HTR-8/SVneo (cell line): ENCODE results near the gene LRRC14B.
"Not testable (repeated sequence)": the region's sequence is repeated elsewhere in the genome, so short reads cannot be mapped to it uniquely, and the experiment has no call there.

Experiments
- DNase-seq: peaks from one replicate; pipeline ENCODE4 v3.0.0; 2011; ENCODE audit warnings: low spot score, mixed read lengths; ENCODE audit not compliant: insufficient read length
- FAIRE-seq: peaks from 2 replicates; lab custom pipeline; 2011; peaks lifted over from hg19 to GRCh38; lab: Jason Lieb, UNC

LRRC14B gene

DNA sequence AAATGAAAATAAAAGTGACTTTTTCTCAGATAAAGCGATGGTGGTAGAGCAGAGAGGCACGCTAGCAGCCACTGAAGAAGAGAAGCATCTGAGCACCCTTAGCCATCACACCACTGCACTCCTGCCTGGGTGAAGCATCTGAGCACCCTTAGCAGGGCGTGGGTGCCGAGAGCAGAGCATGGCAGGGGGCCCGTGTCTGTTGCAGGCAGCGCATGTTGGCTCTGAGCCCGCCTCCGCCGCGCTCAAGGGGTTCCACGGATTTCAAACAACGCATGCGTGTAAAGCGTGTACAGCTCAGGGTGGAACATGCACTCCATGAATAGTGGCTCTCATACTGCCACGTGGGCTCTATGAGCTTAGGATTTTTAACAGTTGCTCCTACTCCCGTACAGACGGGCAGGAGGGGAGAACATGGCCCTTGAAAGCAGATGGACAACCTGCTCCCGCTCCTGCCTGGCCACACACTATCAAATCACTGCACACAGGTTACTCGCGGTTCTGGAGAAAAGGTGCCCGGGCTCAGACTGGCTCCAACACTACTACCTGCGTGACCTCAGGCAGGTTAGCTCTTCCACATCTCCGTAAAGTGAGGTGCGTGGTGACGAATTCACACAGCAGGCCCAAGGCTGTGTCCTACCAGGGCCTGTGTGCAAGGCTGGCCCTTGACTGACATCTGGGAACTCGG is 12.1 kb downstream of the LRRC14B start:
- DNase-seq (no peak), FAIRE-seq (peak; percentile 4)

DNA sequence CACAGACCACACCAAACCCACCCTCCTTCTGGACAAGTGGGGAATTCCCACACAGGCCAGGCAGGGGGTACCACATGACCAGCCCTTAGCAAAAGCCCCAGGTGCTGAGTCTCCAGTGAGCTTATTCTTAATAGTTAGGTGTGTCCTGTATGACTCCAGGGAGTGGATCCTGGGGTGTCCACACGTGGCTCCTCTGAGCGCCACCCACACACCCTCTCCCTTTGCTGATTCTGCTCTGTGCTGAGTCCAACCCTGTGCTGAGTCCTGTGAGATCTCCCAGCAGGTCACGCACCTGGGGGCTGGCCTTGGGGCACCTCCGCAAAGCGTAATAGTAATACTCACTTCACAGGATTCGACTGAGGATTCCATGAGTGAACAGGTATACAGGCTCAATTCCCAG is 12.7 kb downstream of the LRRC14B start:
- FAIRE-seq (no peak), DNase-seq (no peak)

DNA sequence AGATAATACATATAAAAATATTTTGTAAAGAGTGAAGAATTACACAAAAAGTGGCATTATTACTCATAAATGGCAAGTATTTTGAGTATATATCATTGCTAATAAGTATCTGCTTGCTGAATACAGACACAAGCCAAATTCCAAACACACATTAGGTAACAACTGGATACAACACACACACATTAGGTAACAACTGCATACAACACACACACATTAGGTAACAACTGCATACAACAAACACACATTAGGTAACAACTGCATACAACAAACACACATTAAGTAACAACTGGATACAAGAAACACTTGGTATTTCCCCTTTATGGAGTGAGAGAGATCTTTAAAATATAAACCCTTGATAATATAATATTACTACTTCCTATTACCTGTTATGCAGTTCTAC is 13.2 kb downstream of the LRRC14B start:
- DNase-seq (no peak), FAIRE-seq (peak; percentile 76)

DNA sequence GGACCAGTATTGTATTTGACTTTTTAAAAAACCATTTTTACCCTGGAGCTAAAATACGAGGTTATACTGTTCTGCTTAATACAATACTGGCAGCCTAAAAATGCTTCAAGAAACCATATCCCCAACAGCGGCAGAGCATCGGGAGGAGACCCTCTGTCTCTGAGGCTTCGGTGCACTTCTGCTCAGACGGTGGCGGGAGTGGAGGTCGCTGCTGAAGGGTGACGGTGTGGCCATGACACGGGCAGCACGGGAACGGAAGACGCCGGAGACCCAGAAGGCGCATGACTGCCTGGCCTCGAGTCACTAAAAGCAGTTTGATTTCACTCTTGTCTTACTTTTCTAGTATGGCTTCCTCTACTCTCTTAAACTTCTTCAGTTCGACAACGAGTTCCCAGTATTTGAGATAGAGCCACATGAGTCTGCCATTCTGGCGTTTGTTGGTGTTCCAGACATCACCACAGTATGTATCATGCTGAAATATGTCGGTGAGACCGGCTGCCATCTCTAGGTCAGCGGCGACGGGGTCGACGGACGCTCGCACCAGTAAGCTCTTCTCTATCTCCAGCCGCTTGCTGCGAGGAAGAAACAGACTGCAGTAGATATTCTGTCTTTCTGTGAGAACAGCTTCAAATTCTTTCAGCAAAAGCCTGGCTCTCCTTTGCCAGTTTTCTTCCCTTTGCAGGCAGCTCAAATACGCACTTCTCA is 13.8 kb downstream of the LRRC14B start:
- FAIRE-seq: no peak
- DNase-seq: no peak

DNA sequence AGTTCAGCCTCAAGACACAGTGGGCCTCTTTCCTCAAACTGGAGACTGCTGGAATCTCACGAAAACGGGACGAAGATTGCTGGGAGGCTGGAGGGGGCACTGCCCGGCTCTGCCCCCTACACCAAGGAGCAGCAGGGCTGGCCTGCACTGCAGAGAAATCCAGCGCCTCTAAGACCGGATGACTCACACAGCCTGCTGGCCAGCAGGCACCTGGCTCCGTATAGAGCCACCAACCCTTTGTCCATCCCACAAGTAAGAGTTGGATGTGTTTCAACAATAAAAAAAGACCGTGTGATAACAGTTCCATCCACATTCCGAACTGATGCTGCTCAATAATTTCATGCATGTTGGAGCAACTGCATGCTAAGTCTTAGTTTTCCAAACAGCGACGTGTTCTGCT is 15.1 kb downstream of the LRRC14B start:
- FAIRE-seq: no peak
- DNase-seq: no peak

DNA sequence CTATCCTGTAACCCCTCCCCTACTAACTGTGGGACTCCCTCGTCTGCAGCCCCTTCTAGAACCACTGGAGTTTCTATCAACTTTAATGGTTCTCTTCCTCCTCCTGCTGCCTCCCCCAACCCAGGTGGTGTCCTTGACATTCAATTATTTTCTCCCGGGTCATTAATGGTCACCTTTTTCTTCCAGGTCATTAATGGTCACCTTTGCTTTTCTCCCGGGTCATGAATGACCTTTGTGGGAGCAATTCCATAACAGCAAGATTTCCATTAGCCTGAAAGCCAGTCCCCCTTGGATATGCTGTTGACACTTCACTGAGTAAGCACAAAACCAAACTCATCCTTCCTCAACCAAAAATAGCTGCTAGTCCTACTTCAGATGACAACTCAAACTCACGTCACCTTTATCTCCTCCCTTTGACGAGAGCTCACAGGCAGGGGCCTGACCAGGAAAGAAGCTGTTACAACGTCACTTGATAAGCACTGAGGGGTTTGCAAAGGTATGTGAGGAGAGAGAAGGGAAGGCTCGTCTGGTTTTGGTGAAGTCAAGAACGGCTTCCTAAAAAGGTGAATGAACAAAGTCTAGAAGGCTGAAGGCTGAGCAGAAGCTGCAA is 15.7 kb downstream of the LRRC14B start:
- FAIRE-seq: no peak

DNA sequence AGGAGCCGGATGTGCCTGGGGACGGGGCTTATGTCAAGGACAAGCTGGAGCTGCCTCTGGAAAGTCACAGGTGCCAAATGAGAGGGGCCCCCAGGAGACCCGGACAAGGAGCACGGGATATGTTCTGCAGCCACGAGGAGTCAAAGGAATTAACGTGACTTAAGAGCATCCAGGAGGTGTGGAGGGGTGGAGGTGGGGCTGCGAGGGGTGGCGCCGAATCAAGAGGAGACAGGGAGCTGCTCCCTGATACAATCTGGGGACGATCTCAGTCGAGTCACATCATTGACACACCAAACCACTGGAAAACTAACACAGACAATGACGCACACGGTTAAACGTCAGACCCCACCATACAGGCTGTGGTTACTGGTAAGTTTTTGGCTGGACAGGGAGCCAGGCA is 16.3 kb downstream of the LRRC14B start:
- FAIRE-seq (no peak), DNase-seq (no peak)

More for the DNA sequence above, 15.7 kb downstream of the LRRC14B start:
- DNase-seq: no peak

DNA sequence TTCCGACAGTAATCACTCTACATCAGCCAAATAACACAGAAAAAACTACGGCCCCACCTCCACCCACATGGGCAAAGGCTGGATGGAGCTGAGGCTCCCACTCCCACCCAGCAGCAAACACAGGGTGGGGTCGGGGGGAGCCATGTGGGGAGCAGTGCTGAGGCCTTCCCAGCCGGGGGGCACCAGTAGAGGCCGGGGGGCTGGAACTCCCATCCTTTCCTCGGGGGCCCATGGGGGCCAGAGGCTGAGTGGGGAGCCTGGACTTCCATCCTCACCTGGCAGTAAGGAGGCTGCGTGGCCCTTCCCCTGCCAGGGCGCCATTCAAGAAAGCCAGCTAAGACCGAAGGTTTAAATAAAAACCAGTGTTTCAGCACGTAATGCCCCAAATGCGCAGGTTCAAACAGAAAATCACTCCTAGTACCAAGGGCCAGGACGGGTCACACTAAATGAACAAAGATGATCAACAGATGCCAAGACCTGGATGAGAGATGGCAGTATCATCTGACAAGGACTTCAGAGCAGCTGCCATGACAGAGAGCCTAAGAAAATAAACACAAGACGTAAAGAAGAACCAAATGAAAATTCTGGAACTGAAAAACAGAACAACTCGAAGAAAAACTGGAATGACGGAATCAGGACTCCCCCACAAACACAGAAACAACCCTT is 17.3 kb downstream of the LRRC14B start:
- FAIRE-seq (no peak), DNase-seq (no peak)

DNA sequence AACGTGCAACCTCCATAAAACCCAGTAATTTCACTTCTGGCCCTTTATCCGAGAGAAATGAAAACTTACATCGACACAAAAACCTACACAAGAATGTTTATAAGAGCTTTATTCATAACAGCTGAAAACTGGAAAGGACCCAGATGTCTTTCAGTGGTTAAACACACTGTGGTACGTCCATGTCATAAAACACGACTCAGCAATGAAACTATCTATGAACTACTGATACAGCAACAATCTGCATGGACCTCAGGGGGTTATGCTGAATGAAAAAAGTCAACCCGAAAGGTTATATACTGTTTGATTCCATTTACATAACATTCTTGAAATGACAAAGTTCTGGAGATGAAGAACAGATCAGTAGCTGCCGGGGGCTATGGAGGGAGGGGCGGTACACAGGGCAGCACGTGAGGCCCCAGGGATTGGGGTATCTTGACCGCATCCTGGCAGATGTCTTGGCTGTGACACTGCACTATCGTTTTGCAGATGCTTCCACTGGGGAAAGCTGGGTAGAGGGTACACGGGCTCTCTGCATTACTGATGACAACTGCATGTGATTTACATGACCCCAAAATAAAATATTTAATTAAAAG is 22.6 kb downstream of the LRRC14B start:
- DNase-seq: no peak
- no peak for FAIRE-seq

DNA sequence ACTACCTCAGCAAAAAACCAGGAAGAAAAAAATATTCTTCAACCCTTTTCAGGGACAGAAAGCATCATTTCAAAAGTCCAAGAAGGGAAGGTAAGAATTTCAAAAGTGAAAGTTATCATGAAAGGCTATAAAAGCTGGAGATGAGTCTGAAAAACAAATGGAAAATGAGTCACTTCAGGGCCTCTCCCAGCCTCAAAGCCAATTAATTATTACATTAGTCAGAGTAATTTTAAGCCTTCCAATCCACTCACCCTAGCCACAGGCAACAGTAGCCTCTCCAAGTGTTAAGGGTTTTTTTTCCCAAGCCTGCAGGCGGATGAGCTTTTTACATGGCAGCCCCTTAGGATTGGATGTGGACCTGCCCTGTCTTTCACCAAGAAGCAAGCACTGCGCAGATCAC is 24.0 kb downstream of the LRRC14B start:
- FAIRE-seq, DNase-seq: not testable (repeated sequence)

DNA sequence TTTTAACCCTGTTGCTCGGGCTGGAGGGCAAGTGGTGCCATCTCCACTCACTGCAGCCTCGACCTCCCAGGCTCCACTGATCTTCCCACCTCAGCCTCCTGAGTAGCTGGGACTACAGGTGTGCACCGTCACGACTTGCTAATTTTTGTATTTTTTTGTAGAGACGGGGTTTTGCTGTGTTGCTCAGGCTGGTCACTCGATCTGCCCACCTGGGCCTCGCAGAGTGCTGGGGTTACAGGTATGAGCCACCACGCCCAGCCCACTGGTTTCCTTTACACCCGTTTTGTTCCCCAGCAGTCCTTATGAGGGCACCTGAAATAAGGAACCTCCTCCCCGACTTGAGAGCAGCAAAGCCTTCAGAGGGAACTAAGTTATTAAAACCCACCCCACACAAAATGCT is 24.8 kb downstream of the LRRC14B start:
- not testable (repeated sequence) for FAIRE-seq, DNase-seq

DNA sequence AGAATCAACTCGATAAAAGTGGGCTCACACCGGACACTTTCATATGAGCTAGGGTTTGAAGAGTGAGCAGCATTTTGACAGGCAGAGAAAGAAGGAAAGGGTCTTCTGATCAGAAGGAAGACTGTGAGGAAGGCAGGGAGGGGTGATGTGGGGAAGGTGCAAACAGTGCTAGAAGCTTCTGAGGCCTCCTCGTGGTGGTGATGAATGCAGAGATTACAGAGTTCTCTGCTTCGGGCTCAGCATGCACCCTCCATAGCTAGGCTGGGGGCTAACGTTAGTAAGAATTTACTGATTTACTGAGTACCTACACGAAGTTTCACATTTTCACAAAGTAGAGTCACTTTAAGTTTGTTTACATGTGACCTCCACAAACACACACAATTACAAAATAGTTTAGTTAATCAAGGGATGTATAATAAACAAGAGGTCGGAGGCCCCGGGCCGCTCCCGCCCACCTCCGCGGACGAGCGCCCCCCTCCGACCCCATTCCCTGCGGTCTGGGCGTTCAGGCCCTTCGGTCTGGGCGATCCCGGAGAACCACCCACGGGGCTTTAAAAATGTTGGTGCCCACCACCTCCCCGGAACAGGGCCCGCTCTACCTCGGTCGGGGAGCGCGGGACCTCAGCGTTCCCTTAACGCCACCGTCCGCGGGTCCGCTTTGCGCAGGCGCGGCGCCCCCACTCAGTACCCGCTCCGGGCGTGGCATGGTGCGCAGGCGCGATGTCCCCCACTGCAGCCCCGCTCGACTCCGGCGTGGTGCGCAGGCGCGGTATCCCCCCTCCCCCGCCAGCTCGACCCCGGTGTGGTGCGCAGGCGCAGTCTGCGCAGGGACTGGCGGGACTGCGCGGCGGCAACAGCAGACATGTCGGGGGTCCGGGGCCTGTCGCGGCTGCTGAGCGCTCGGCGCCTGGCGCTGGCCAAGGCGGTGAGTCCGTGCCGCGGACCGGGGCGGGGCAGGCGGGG is 26.5 kb downstream of the LRRC14B start, which contains the start of the genes CCDC127 and SDHA:
Gene CCDC127, minus strand, starts transcription at position 660 of the 963 bp plus-strand sequence. CDS start 1,304 bp downstream, outside the sequence.
Gene SDHA, plus strand, starts transcription at position 827 of the 963 bp plus-strand sequence. Its CDS starts 36 bp downstream, at position 863.
- DNase-seq: peak; percentile 100
- FAIRE-seq: peak; percentile 98

DNA sequence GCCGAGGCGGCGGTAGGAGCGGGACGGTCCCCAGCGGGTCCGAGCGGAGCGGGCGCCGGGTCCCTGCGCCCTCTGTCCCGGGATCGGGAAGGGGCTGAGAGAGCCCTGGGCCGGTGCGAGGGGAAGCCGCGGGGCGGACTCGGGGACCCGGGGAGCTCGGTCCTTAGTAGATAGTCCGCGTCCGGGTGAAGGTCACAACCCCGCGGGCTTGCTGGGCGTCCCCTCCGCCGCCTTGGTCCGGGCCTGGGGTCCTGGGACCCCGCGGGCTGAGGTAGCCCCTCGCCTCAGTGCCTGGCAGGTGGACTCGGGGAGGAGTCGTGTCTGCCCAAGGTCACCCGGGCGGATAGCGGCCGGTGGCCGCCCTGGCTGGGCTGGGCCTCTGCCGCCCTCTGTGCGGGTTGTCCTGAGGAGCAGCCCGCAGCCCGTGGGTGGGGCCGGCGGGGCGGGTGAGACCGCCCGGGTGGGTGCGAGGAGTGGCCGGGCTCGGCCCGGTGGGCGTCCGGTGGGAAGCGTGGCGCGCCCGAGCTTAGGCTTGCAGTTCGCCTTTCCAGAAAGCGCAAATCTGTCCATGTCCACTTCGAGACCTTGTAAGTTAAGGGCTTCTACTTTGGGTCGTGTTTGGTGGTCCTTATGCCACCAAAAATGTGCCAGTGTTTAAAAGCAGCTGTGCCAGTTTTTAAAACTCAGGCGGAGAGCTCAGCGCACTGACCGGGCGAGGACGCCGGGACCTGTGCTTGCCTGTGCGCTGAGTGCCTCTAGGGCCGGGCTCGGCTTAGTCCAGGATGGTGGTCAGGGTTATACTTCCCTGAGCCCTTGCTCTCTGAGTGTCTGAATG is 27.4 kb downstream of the LRRC14B start:
- DNase-seq (no peak), FAIRE-seq (no peak)

DNA sequence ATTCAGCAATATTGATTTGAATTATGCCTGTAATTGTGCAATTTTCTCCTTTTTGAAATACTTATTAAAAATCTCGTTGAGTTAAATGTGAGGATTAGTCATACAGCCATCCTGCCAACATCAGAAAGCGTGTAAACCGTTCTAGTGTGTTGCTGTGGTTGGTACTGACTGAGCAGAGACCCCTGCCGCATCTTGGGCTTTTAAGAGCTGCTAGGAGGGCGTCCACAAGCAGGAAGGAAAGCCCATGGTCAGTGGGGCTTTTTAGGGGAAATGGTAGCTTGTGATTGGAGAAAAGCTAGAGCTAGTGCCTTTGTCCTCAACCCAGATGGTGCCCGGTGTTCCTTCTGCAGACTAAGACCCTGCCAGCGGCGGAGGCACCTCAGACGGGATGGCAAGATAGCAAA is 28.2 kb downstream of the LRRC14B start:
- no peak for FAIRE-seq
- DNase-seq: no peak

DNA sequence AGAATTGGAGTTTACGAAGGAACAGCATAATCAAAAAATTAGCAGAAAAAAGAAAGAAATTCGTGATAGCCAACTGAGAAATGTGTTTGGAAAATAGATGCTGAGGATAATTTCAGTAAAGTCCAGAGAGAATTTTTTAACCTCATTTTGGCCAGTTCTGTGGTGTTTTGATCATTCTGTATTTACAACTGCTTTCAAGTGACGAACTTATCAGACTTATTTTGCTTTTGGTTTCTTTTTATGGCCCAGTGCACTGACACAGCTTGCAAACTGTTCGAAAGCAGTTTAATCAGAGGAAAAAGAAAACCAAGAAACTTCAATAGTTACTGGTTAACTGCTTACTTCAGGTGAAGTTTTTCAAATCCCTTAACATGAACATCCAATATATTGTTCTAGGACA is 28.7 kb downstream of the LRRC14B start:
- FAIRE-seq (no peak), DNase-seq (no peak)

DNA sequence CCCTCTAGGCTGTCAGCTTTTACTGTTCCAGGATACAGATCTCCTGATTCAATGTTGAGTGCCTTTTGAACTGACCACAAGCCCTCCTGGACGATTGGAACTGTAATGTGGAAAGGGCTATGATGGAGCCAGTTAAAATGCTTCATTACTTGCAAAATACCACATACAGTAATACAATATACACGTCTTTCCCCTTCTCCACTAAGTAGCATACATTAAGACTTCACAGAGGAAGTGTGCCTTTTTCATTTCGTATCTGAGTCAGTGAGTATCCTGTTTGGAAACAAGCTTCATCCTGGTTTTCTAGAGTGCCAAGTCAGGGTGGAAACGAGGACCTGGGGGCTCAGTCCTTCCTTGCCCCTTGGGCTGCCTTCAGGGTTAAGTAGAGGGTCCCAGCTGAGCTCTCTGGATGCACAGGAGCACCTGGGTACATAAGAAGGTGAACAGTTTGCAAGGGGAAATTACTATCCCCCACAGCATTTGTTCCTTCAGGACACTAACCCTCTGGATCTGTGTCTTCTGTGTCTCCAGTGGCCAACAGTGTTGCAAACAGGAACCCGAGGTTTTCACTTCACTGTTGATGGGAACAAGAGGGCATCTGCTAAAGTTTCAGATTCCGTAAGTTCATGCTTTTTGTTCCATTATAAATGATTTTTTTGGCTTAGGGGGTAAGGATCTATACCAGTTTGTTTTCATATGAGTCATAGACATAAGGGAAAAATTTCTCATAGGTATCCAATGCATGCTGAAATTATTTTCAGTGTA is 31.8 kb downstream of the LRRC14B start:
- FAIRE-seq, DNase-seq: not testable (repeated sequence)

DNA sequence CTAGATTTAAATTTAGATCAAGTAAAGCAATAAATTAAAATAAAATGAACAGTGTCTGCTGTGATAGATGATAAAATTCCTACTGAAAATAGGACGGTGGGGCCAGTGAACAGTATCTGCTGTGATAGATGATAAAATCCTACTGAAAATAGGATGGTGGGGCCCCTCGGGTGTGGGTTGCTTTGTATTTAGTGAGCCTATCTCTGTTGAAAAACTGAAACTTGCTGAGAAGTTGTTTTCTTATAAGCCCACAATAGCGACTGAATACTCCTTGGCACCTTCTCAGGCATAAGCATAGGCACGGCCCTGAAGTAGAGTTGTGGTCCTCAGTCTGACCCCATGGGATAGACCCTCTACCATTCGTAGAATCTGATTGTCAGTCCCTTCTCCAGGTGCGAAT is 32.5 kb downstream of the LRRC14B start:
- no peak for FAIRE-seq
- DNase-seq: no peak

DNA sequence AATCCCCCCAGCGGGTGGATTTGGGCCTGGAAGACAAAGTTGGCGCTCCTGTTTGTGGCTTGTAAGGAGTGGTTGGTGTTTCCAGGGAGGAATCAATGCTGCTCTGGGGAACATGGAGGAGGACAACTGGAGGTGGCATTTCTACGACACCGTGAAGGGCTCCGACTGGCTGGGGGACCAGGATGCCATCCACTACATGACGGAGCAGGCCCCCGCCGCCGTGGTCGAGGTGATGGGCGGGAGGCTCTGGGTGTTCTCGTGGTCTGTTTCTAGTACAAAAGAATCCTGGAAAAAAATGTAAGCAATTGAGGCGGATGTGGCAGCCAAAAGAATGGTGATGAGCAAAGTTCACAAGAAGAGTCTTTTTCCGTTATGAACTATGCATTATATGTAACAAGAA is 34.0 kb downstream of the LRRC14B start:
- no peak for FAIRE-seq

More for the DNA sequence above, 34.0 kb downstream of the LRRC14B start:
- no peak for DNase-seq
